ENCODE data around the gene GREM2. TPM values are rescaled to one million over a fixed set of nuclear protein-coding genes. Genes with fewer than 3 reads are reported as not detected.

Gene GREM2
- total RNA-seq, 1 experiment from 2014 or later = 0.02 TPM

DNA sequence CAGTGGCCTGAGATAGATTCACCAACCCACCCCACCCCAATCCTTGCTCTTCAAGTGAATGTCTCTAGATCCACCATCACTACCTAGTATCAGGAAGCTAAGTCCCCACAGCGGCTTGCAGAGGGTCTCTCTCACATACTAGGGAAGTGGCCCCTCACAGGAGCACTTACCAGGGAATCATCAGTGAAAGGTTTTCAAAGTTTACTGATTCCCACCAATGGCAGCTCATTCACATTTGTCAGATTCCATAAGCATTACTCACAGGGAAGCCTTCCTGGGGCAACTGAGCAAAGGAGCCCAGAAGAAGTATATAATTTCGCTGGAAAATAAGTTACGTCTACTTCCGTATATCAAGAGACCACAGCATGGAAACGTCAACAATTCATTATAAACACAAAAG lies 120.8 kb downstream of the GREM2 start:
- H3K4me1 ChIP-seq = no peaks in the 10 kb centered on the region
- H3K27ac ChIP-seq = no peak overlapping the region
- H3K27me3 ChIP-seq = no peaks in the 10 kb centered on the region
- no peak for DNase-seq
- H3K4me3 ChIP-seq = no peak overlapping the region
- H3K36me3 ChIP-seq = no peaks in the 10 kb centered on the region
- H3K9me3 ChIP-seq (replicated peaks) = no peaks in the 10 kb centered on the region

DNA sequence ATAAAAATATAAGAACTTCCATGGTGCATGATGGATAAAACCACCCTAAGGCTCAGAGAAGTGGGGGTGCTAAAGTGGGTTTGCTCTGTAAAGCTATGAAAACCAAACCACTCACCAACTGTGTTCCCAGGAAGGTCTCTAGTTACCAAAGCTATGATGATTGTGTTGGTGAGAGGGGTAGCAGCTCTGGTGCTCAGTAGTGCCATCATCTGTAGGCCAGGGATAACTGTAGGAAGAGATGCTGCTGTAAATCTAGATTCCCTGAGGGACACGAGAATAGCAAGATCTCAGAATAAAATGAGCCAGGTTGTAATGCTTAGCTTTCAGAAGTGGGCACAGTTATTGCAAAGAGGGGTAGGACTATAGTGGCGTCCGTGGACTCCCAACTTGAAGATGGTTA lies 124.5 kb downstream of the GREM2 start:
- no peaks in the 10 kb centered on the region for H3K27me3 ChIP-seq
- H3K9me3 ChIP-seq (replicated peaks) = no peaks in the 10 kb centered on the region

DNA sequence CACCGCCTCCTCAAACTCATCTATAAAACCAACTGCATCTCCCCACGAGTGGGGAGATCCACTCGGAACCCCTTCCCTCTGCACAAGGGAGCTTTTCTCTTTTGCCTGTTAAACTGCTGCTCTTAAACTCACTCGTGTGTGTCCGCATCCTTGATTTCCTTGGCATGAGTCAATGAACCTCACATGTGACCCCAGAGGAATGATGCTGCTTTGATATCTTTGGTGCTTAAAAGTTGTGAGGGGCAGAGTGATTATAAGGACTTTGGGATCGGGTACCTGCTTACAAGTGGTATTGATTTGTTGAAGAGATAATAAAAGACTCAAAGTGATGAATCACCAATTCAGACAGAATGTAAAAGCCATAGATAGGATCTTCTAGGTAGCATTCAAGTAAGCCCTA lies 125.3 kb downstream of the GREM2 start:
- no peaks in the 10 kb centered on the region for H3K9me3 ChIP-seq (replicated peaks)
- no peaks in the 10 kb centered on the region for H3K27me3 ChIP-seq
- no peaks in the 10 kb centered on the region for H3K36me3 ChIP-seq
- H3K27ac ChIP-seq = no peak overlapping the region
- H3K4me3 ChIP-seq = no peak overlapping the region
- DNase-seq = no peak
- no peaks in the 10 kb centered on the region for H3K4me1 ChIP-seq

More for the DNA sequence above, 124.5 kb downstream of the GREM2 start:
- Histone ChIP-seq H3K36me3 (no peaks in the 10 kb centered on the region), H3K4me1 (no peaks in the 10 kb centered on the region), H3K27ac (no peak overlapping the region), H3K4me3 (no peak overlapping the region)
- DNase-seq = no peak

DNA sequence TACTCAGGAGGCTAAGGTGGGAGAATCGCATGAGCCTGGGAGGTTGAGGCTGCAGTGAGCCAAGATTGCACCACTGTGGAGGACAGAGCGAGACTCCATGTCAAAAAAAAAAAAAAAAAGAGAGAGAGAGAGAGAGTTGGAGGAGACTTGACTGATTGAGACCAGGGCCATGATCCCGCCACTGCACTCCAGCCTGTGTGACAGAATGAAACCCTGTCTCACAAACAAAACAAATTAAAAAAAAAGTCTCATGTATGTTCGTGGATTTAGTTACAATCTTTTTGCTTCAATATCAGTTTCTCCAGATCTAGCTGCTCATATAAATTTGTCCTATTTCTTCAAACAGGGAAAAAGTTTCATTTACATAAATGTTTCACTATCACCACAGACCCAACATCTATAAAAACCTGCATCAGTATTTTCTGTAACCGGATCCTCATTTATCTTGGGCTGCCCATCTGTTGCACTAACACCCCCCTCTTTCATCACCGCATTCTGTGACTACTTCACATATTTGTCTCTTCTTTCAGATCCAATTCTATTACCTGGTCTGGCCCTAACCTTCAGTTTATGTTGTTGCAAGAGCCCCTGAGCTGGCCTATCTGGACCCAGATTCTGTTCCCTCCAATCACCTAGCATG lies 127.0 kb downstream of the GREM2 start:
- H3K4me1 ChIP-seq = no peaks in the 10 kb centered on the region
- H3K4me3 ChIP-seq = no peak overlapping the region
- no peak for DNase-seq
- no peaks in the 10 kb centered on the region for H3K9me3 ChIP-seq (replicated peaks)
- no peaks in the 10 kb centered on the region for H3K27me3 ChIP-seq
- no peak overlapping the region for H3K27ac ChIP-seq
- no peaks in the 10 kb centered on the region for H3K36me3 ChIP-seq

DNA sequence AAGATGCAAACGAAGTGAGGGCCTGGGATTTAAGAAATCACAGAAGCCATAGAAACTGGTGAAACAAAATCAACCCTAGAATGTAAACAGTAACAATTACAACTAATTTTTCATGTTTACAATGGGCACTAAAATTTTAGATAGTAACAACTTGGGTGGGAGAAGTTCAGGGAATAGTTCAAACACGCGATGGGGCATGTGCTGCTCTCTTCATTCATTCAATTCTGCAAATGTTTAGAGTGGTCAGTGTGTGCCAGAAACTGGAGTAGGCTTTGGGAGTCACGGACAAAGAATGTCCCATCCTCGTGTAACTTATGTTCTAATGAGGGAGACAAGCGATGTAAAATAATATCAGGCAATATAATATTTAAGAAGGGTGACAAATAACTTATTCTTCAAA lies 133.4 kb downstream of the GREM2 start:
- Histone ChIP-seq H3K4me1 (no peaks in the 10 kb centered on the region), H3K9me3 (replicated peaks) (no peaks in the 10 kb centered on the region), H3K4me3 (no peak overlapping the region), H3K27ac (no peak overlapping the region), H3K27me3 (no peaks in the 10 kb centered on the region), H3K36me3 (no peaks in the 10 kb centered on the region)
- no peak for DNase-seq

- no peaks in the 10 kb centered on the region for H3K4me1 ChIP-seq
Measured at GRCh38 chr1:240475832-240476231, 136.1 kb downstream of the GREM2 start.

GRCh38 chr1:240474133-240474614 lies 137.8 kb downstream of the GREM2 start:
- Histone ChIP-seq H3K4me1 (no peaks in the 10 kb centered on the region), H3K27me3 (no peaks in the 10 kb centered on the region), H3K27ac (no peak overlapping the region), H3K9me3 (replicated peaks) (no peaks in the 10 kb centered on the region), H3K4me3 (no peak overlapping the region), H3K36me3 (no peaks in the 10 kb centered on the region)
- no peak for DNase-seq

More at GRCh38 chr1:240475832-240476231, 136.1 kb downstream of the GREM2 start:
- Histone ChIP-seq H3K4me3 (no peak overlapping the region), H3K27ac (no peak overlapping the region), H3K9me3 (replicated peaks) (no peaks in the 10 kb centered on the region), H3K36me3 (no peaks in the 10 kb centered on the region), H3K27me3 (no peaks in the 10 kb centered on the region)
- DNase-seq = no peak

DNA sequence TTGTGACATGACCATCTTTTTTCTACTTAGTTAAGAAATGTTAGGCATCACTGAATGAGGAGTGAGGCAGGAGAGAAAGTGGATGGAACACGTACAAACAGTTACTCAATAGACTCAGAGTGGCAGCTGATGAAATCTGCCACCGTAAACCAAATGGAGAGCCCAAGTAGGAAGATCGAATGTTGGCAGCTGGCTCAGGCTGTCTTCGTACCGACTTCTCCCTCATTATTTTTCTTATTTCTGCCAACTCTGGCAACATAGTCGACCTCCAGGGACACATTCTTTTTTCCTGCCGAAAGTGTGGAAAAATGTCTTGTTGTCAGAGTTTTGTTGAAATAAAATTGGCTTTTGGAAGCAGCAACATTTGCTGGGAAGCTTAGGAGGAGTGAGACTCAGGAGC lies 143.3 kb downstream of the GREM2 start:
- Histone ChIP-seq H3K27me3 (no peaks in the 10 kb centered on the region), H3K4me3 (no peak overlapping the region), H3K27ac (no peak overlapping the region), H3K9me3 (replicated peaks) (no peaks in the 10 kb centered on the region), H3K4me1 (no peaks in the 10 kb centered on the region), H3K36me3 (no peaks in the 10 kb centered on the region)
- no peak for DNase-seq

- no peak overlapping the region for H3K4me3 ChIP-seq
- H3K27ac ChIP-seq = no peak overlapping the region
- H3K36me3 ChIP-seq = no peaks in the 10 kb centered on the region
- no peaks in the 10 kb centered on the region for H3K4me1 ChIP-seq
- no peaks in the 10 kb centered on the region for H3K9me3 ChIP-seq (replicated peaks)
- no peak for DNase-seq
- H3K27me3 ChIP-seq = no peaks in the 10 kb centered on the region
Measured at GRCh38 chr1:240467895-240468294, 144.1 kb downstream of the GREM2 start.

DNA sequence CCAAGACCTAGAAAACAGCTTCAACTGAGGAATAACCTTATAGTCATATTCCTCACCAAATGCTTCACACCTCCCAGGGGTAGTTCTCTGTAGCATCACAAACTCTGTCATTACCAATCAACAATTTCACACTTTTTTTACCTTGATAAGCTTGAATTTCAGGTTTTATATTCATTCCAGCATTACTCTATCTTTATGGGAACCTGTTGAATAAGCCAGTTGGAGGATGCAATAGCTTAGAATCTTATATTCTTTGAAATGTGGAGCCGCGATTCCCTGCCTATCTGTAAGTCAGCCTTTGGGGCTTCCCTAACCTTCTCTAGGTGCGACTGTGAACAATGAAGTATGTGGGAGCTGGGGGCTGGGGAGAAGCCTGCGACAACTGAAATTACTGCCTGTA lies 145.4 kb downstream of the GREM2 start:
- Histone ChIP-seq H3K4me1 (no peaks in the 10 kb centered on the region), H3K4me3 (no peak overlapping the region)
- no peak for DNase-seq

GRCh38 chr1:240465531-240465940 lies 146.4 kb downstream of the GREM2 start:
- H3K27me3 ChIP-seq = no peaks in the 10 kb centered on the region
- no peaks in the 10 kb centered on the region for H3K4me1 ChIP-seq
- no peak overlapping the region for H3K27ac ChIP-seq
- H3K4me3 ChIP-seq = no peak overlapping the region
- H3K9me3 ChIP-seq (replicated peaks) = no peaks in the 10 kb centered on the region
- no peak for DNase-seq
- H3K36me3 ChIP-seq = no peaks in the 10 kb centered on the region

More for the DNA sequence above, 145.4 kb downstream of the GREM2 start:
- H3K27me3 ChIP-seq = no peaks in the 10 kb centered on the region
- no peak overlapping the region for H3K27ac ChIP-seq
- no peaks in the 10 kb centered on the region for H3K36me3 ChIP-seq
- H3K9me3 ChIP-seq (replicated peaks) = no peaks in the 10 kb centered on the region

DNA sequence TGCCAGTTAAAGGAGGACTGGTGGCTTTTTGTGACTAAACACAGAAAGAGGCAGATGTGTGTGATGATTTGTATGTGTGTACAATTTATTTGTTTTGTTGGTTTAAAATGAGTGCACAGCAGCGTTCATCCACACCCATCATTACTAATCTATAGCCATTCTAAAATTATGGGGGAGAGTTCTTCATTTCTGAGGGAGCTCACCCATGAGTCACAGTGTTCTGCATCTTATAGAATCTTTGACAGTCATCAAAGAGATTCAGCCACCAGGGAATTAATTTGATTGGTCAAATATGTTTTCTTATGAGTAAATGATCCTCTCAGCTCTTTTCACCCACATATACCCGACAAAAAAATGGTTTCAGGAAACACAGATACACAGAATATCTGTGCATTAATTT lies 147.9 kb downstream of the GREM2 start:
- no peaks in the 10 kb centered on the region for H3K4me1 ChIP-seq
- DNase-seq = no peak

GRCh38 chr1:240462766-240463395 lies 149.1 kb downstream of the GREM2 start:
- H3K36me3 ChIP-seq = no peaks in the 10 kb centered on the region
- H3K27me3 ChIP-seq = no peaks in the 10 kb centered on the region
- H3K4me1 ChIP-seq = no peaks in the 10 kb centered on the region
- H3K9me3 ChIP-seq (replicated peaks) = no peaks in the 10 kb centered on the region
- H3K4me3 ChIP-seq = no peak overlapping the region
- peak in 1 of 2 experiments; percentile 22 for DNase-seq
- no peak overlapping the region for H3K27ac ChIP-seq

More for the DNA sequence above, 147.9 kb downstream of the GREM2 start:
- no peak overlapping the region for H3K4me3 ChIP-seq
- no peaks in the 10 kb centered on the region for H3K9me3 ChIP-seq (replicated peaks)
- no peak overlapping the region for H3K27ac ChIP-seq
- H3K36me3 ChIP-seq = no peaks in the 10 kb centered on the region
- H3K27me3 ChIP-seq = no peaks in the 10 kb centered on the region

GRCh38 chr1:240462277-240462676 lies 149.7 kb downstream of the GREM2 start:
- no peak overlapping the region for H3K27ac ChIP-seq
- H3K36me3 ChIP-seq = no peaks in the 10 kb centered on the region
- H3K4me1 ChIP-seq = no peaks in the 10 kb centered on the region
- no peak for DNase-seq
- H3K9me3 ChIP-seq (replicated peaks) = no peaks in the 10 kb centered on the region
- no peak overlapping the region for H3K4me3 ChIP-seq
- H3K27me3 ChIP-seq = no peaks in the 10 kb centered on the region

- Histone ChIP-seq H3K27ac (no peak overlapping the region), H3K4me1 (no peaks in the 10 kb centered on the region), H3K27me3 (no peaks in the 10 kb centered on the region), H3K4me3 (no peak overlapping the region), H3K36me3 (no peaks in the 10 kb centered on the region), H3K9me3 (replicated peaks) (no peaks in the 10 kb centered on the region)
- DNase-seq = no peak
Measured at GRCh38 chr1:240457203-240457602, 154.8 kb downstream of the GREM2 start.

Data from SJCRH30 (cell line).